Upper lobe of left lung (tissue), 6 donors: Measurements from ENCODE around the gene SLC22A2. TPM values are rescaled to one million over a fixed set of nuclear protein-coding genes. Genes with fewer than 3 reads are reported as not detected.

Experiments used
- ATAC-seq, 2 donors: fragments of 200-7000 bp; cut with Tn5 transposase; one replicate each; pipeline ENCODE4 v1.9.1; 2022; ENCODE audit warnings: mild to moderate bottlenecking in 2 of 2, moderate library complexity in 2 of 2; ENCODE audit not compliant: low FRiP score in 2 of 2
- DNase-seq, 2 donors: peaks; one replicate each; pipeline ENCODE4 v3.0.0-alpha.2; 2019 to 2020
- H3K27ac ChIP-seq, 4 donors: fragments of 200-600 bp; sonication (generic); one replicate each; pipeline ENCODE4 v1.5.1; 2016 to 2019
- H3K27me3 ChIP-seq, 4 donors: fragments of 200-600 bp; sonication (generic); one replicate each; pipeline ENCODE4 v1.5.1; 2017 to 2019
- H3K36me3 ChIP-seq, 4 donors: fragments of 200-600 bp; sonication (generic); one replicate each; pipeline ENCODE4 v1.5.1; 2016 to 2019
- H3K4me1 ChIP-seq, 4 donors: fragments of 200-600 bp; sonication (generic); one replicate each; pipeline ENCODE4 v1.5.1; 2018 to 2019
- H3K4me3 ChIP-seq, 4 donors: fragments of 200-600 bp; sonication (generic); one replicate each; pipeline ENCODE4 v1.5.1; 2017 to 2019; ENCODE audit warnings: mild to moderate bottlenecking in 2 of 4, moderate library complexity in 1 of 4
- H3K9me3 ChIP-seq, 4 donors: fragments of 200-600 bp; sonication (generic); one replicate each; pipeline ENCODE4 v1.5.1; 2018 to 2019
- CTCF ChIP-seq, 6 experiments: fragments of 450-650 bp in 4 of 6; fragments of 200-600 bp in 2 of 6; sonication (generic) in 2 of 6; IDR thresholded peaks; one replicate each; pipeline ENCODE4 v1.5.1; 2016 to 2019; ENCODE audit warnings: antibody characterized with exemption in 6 of 6
- EP300 ChIP-seq, 4 donors: sonication (generic); formaldehyde crosslinking; IDR thresholded peaks; one replicate each; pipeline ENCODE4 v1.5.1; 2017; ENCODE audit warnings: antibody characterized with exemption in 4 of 4, control low read depth in 2 of 4
- POLR2A ChIP-seq, 4 donors: fragments of 450-650 bp; IDR thresholded peaks; one replicate each; pipeline ENCODE4 v1.5.1; 2016 to 2017; ENCODE audit warnings: antibody characterized with exemption in 4 of 4, mild to moderate bottlenecking in 2 of 4
- POLR2AphosphoS5 ChIP-seq, 2 donors: sonication (generic); formaldehyde crosslinking; IDR thresholded peaks; one replicate each; pipeline ENCODE4 v1.5.1; 2017; ENCODE audit warnings: antibody characterized with exemption in 2 of 2
- WGBS, 2 donors: methylation state at CpG; one replicate each; pipeline ENCODE4 v1.1.5; 2017 to 2018; 5-methylcytosine and 5-hydroxymethylcytosine counted together
- total RNA-seq, 6 donors: library from RNA; depleted of rRNA in 4 of 6; stranded (reverse); fragments of >200 nt in 4 of 6; gene quantifications; one replicate each; pipeline versions ENCODE4 v1.1.0 to v1.2.1, GENCODE V29; 2016 to 2021
- donor health status: DM: no; HTN: no; CAD: no; lungs with moderate emphysema.
- donor health status: DM: no; HTN: yes; CAD: no; lungs with severe emphysema.

Gene SLC22A2
- total RNA-seq, 6 donors from 2014 or later = not detected

- ATAC-seq = no peak
These were observed 16.4 kb upstream of the SLC22A2 start for GRCh38 chr6:160274871-160275510.

GRCh38 chr6:160273750-160274149 is 15.1 kb upstream of the SLC22A2 start:
- Histone ChIP-seq H3K9me3 (no peaks in the 10 kb centered on the region), H3K27me3 (no peaks in the 10 kb centered on the region), H3K36me3 (no peaks in the 10 kb centered on the region), H3K4me1 (no peaks in the 10 kb centered on the region), H3K4me3 (no peak overlapping the region), H3K27ac (no peak overlapping the region)
- ATAC-seq (no peak), DNase-seq (no peak)
- TF ChIP-seq POLR2A (IDR thresholded peaks at IDR 0.05) = no peak
- no peak for TF ChIP-seq EP300 (IDR thresholded peaks at IDR 0.05)
- no peak for TF ChIP-seq POLR2AphosphoS5 (IDR thresholded peaks at IDR 0.05)
- TF ChIP-seq CTCF (IDR thresholded peaks at IDR 0.05) = no peak
- 86 to 94% methylated on average over 5 of the region's 5 CpGs for WGBS, 2 donors

More at GRCh38 chr6:160274871-160275510, 16.4 kb upstream of the SLC22A2 start:
- H3K4me3 ChIP-seq = no peak overlapping the region
- no peaks in the 10 kb centered on the region for H3K4me1 ChIP-seq
- TF ChIP-seq POLR2A (IDR thresholded peaks at IDR 0.05) = no peak
- TF ChIP-seq CTCF (IDR thresholded peaks at IDR 0.05) = no peak
- TF ChIP-seq POLR2AphosphoS5 (IDR thresholded peaks at IDR 0.05) = no peak
- no peak overlapping the region for H3K27ac ChIP-seq
- WGBS, 2 donors = 56 to 67% methylated on average over 4 of the region's 4 CpGs
- H3K36me3 ChIP-seq = no peaks in the 10 kb centered on the region
- H3K9me3 ChIP-seq = no peaks in the 10 kb centered on the region
- H3K27me3 ChIP-seq = no peaks in the 10 kb centered on the region
- no peak for DNase-seq

- H3K9me3 ChIP-seq = no peaks in the 10 kb centered on the region
- no peaks in the 10 kb centered on the region for H3K27me3 ChIP-seq
- H3K36me3 ChIP-seq = no peaks in the 10 kb centered on the region
- no peak for ATAC-seq
- H3K27ac ChIP-seq = no peak overlapping the region
- DNase-seq = no peak
- no peak overlapping the region for H3K4me3 ChIP-seq
- no peak for TF ChIP-seq CTCF (IDR thresholded peaks at IDR 0.05)
- no peak for TF ChIP-seq POLR2A (IDR thresholded peaks at IDR 0.05)
- no peak for TF ChIP-seq POLR2AphosphoS5 (IDR thresholded peaks at IDR 0.05)
- TF ChIP-seq EP300 (IDR thresholded peaks at IDR 0.05) = no peak
- no peaks in the 10 kb centered on the region for H3K4me1 ChIP-seq
These were observed 14.6 kb upstream of the SLC22A2 start for GRCh38 chr6:160273196-160273595.

GRCh38 chr6:160272707-160273106 is 14.1 kb upstream of the SLC22A2 start:
- Histone ChIP-seq H3K27me3 (no peaks in the 10 kb centered on the region), H3K27ac (no peak overlapping the region), H3K9me3 (no peaks in the 10 kb centered on the region), H3K4me3 (no peak overlapping the region), H3K36me3 (no peaks in the 10 kb centered on the region), H3K4me1 (no peaks in the 10 kb centered on the region)
- ATAC-seq (no peak), DNase-seq (no peak)
- TF ChIP-seq POLR2A (IDR thresholded peaks at IDR 0.05) (no peak), EP300 (IDR thresholded peaks at IDR 0.05) (no peak), CTCF (IDR thresholded peaks at IDR 0.05) (no peak), POLR2AphosphoS5 (IDR thresholded peaks at IDR 0.05) (no peak)
- WGBS, 2 donors = 91 to 96% methylated on average over 2 of the region's 2 CpGs

- no peaks in the 10 kb centered on the region for H3K4me1 ChIP-seq
- WGBS, 2 donors = 70 to 82% methylated on average over 5 to 6 of the region's 6 CpGs
These were observed 11.7 kb upstream of the SLC22A2 start for GRCh38 chr6:160270347-160270746.

More at GRCh38 chr6:160270347-160270746, 11.7 kb upstream of the SLC22A2 start:
- Histone ChIP-seq H3K27ac (no peak overlapping the region), H3K36me3 (no peaks in the 10 kb centered on the region), H3K9me3 (no peaks in the 10 kb centered on the region), H3K27me3 (no peaks in the 10 kb centered on the region), H3K4me3 (no peak overlapping the region)
- ATAC-seq (no peak), DNase-seq (no peak)
- TF ChIP-seq EP300 (IDR thresholded peaks at IDR 0.05) (no peak), POLR2A (IDR thresholded peaks at IDR 0.05) (no peak), CTCF (IDR thresholded peaks at IDR 0.05) (no peak), POLR2AphosphoS5 (IDR thresholded peaks at IDR 0.05) (no peak)
